ENCODE measurements around the gene ZNF318.

GRCh38 chr6:43361269-43361668, 8.2 kb downstream of the ZNF318 start:
- TF ChIP-seq CTCF (conservative IDR thresholded peaks at IDR 0.05; ENCODE audit: low read depth, low read length) (no peak), EZH2 (IDR thresholded peaks at IDR 0.05; ENCODE audit: borderline replicate concordance, low read depth, low read length, poor library complexity, severe bottlenecking) (no peak)

Data from A673 (cell line).